ENCODE results near the gene KPRP.

Gene KPRP

DNA sequence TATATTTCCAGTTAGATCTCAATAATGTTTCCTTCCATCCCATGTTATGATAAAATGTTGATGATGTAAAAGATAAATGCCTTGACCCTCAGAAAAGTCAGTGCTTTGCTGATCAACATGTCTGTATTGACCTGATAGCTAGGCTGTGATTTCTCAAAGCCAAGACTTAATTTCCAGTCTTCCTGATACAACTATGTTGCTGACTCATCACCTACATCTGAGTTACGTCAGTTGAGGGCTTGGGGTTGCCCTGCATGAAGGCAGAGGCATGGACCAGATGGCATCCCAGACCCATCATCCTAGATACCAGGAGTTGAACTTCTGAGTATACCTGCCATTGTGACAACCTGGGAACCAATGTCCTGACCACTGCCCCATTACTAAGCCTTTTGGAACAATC lies 43.5 kb downstream of the KPRP start:
- Mint-ChIP-seq H3K27ac (no peak overlapping the region), H3K27me3 (peaks cover 15% of the 10 kb centered on the region), H3K36me3 (no peaks in the 10 kb centered on the region), H3K4me3 (no peak overlapping the region), H3K9me3 (peaks cover 3% of the 10 kb centered on the region), H3K4me1 (no peaks in the 10 kb centered on the region)
- DNase-seq (ENCODE audit: low spot score in 2 of 2) (no peak), ATAC-seq (ENCODE audit: low read depth) (no peak)

DNA sequence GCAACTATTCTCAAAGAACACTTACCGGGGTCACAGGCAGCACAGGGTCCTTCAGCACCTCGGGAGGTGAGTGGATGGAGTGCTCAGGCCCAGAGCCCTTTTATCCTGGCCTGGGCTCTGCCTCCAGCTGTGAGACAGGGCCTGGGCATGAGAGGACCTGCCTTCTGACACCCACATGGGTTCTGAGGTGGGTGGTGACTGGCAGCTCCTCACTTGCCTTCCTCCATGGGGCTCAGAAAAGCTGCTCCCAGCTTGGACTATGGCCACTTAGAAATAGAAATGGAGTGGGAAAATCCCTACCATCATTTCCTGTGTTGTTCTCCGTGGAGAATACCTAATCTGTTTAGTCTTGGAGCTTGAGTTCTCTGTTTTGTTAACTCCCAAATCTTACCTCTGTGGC lies 48.8 kb downstream of the KPRP start, which contains the start of gene LCE1C:
LCE1C (minus strand) TSS at position 76 of the 400 bp plus-strand sequence. CDS start 1,173 bp downstream, outside the sequence.
- H3K9me3 Mint-ChIP-seq = peaks cover 5% of the 10 kb centered on the region
- H3K4me1 Mint-ChIP-seq = no peaks in the 10 kb centered on the region
- H3K27ac Mint-ChIP-seq = no peak within 1 kb of the TSS
- H3K36me3 Mint-ChIP-seq = no peaks in the 10 kb centered on the region
- H3K4me3 Mint-ChIP-seq = no peak within 1 kb of the TSS
- DNase-seq (ENCODE audit: low spot score in 2 of 2) = no peak
- no peak for ATAC-seq (ENCODE audit: low read depth)
- peaks cover 7% of the 10 kb centered on the region for H3K27me3 Mint-ChIP-seq

DNA sequence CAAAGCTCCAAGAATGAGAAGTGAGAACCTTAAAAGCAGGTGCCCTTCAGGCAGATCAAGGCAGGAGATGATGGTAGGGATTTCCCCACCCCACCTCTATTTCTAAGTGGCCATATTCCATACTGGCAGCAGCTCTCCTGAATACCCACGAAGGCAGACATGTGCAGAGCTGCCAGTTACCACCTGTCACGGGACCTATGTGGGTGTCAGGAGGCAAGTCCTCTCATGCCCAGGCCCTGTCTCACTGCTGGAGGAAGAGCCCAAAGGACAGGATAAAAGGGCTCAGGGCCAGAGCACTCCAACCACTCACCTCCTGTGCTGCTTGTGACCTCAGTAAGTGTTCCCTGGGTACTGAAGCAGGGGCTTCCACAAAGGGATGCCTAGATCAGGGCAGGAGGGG lies 53.2 kb downstream of the KPRP start:
- no peak for ATAC-seq (ENCODE audit: low read depth)
- Mint-ChIP-seq H3K9me3 (peaks cover 5% of the 10 kb centered on the region), H3K27ac (no peak overlapping the region), H3K27me3 (no peaks in the 10 kb centered on the region), H3K36me3 (no peaks in the 10 kb centered on the region), H3K4me1 (no peaks in the 10 kb centered on the region), H3K4me3 (no peak overlapping the region)
- DNase-seq (ENCODE audit: low spot score in 2 of 2) = no peak
